CD4-positive, alpha-beta T cell treated with Interleukin-1 beta for 1 hour (primary cell): ENCODE measurements around the gene GRSF1.
"Not testable (repeated sequence)": the region's sequence is repeated elsewhere in the genome, so short reads cannot be mapped to it uniquely, and the experiment has no call there.

Source experiments
- DNase-seq, 2 donors: peaks; one replicate each; pipeline ENCODE4 v3.0.0-alpha.2; 2020 to 2022

Gene GRSF1

GRCh38 chr4:70833675-70834074, 6.0 kb downstream of the GRSF1 start:
- DNase-seq, result no peak

- DNase-seq, result no peak
Measured at GRCh38 chr4:70831293-70831692, 8.4 kb downstream of the GRSF1 start.

- no peak for DNase-seq
Measured at GRCh38 chr4:70830054-70830453, 9.6 kb downstream of the GRSF1 start.

- DNase-seq, result no peak
Measured at GRCh38 chr4:70829492-70829891, 10.2 kb downstream of the GRSF1 start.

- no peak for DNase-seq
Measured at GRCh38 chr4:70829015-70829414, 10.7 kb downstream of the GRSF1 start.

GRCh38 chr4:70818921-70819320, 20.8 kb downstream of the GRSF1 start:
- no peak for DNase-seq

- no peak for DNase-seq
Measured at GRCh38 chr4:70818173-70818855, 21.4 kb downstream of the GRSF1 start.

- no peak for DNase-seq
Measured at GRCh38 chr4:70816894-70817293, 22.8 kb downstream of the GRSF1 start.

GRCh38 chr4:70815370-70815769, 24.3 kb downstream of the GRSF1 start:
- no peak for DNase-seq

- DNase-seq, result no peak
Measured at GRCh38 chr4:70808151-70808550, 31.5 kb downstream of the GRSF1 start.

- DNase-seq, result no peak
Measured at GRCh38 chr4:70802928-70803580, 36.6 kb downstream of the GRSF1 start.

- DNase-seq, result no peak
Measured at GRCh38 chr4:70801265-70801809, 38.4 kb downstream of the GRSF1 start.

- no peak for DNase-seq
Measured at GRCh38 chr4:70793626-70794025, 46.1 kb downstream of the GRSF1 start.

- DNase-seq, result no peak
Measured at GRCh38 chr4:70788733-70789132, 51.0 kb downstream of the GRSF1 start.

GRCh38 chr4:70787496-70787895, 52.2 kb downstream of the GRSF1 start:
- no peak for DNase-seq

- DNase-seq, result no peak
Measured at GRCh38 chr4:70783096-70783495, 56.6 kb downstream of the GRSF1 start.

GRCh38 chr4:70778888-70779422, 60.7 kb downstream of the GRSF1 start:
- no peak for DNase-seq

GRCh38 chr4:70772929-70773555, 66.6 kb downstream of the GRSF1 start:
- no peak for DNase-seq

- not testable (repeated sequence) for DNase-seq
Measured at GRCh38 chr4:70769396-70769795, 70.3 kb downstream of the GRSF1 start.

GRCh38 chr4:70768301-70768948, 71.3 kb downstream of the GRSF1 start:
- no peak for DNase-seq
